ENCODE results near the gene AMBP.

AMBP gene

GRCh38 chr9:114086607-114087006 lies 8.5 kb upstream of the AMBP start:
- H3K36me3 ChIP-seq (replicated peaks; ENCODE audit: insufficient read depth, low read length): no peaks in the 10 kb centered on the region
- H4K20me1 ChIP-seq (ENCODE audit: insufficient read depth, low read length): no peaks in the 10 kb centered on the region
- no peak overlapping the region for H3K4me2 ChIP-seq (ENCODE audit: low read depth, low read length)
- TF ChIP-seq EZH2phosphoT487 (IDR thresholded peaks at IDR 0.05; ENCODE audit: low read length): no peak
- TF ChIP-seq CTCF (IDR thresholded peaks at IDR 0.05; ENCODE audit: low read length): no peak
- TF ChIP-seq EZH2 (optimal IDR thresholded peaks at IDR 0.05; ENCODE audit: low read depth, low read length): no peak
- no peak overlapping the region for H3K4me3 ChIP-seq (ENCODE audit: low read length)
- no peak overlapping the region for H2AFZ ChIP-seq (ENCODE audit: low read length)
- no peaks in the 10 kb centered on the region for H3F3A ChIP-seq (ENCODE audit: insufficient read depth, low read length)
- H3K9ac ChIP-seq (ENCODE audit: low read length): no peak overlapping the region
- H3K27ac ChIP-seq (ENCODE audit: low read length): no peak overlapping the region
- no peak for DNase-seq
- no peaks in the 10 kb centered on the region for H3K4me1 ChIP-seq (ENCODE audit: low read length)
- H3K79me2 ChIP-seq (ENCODE audit: low read length): no peaks in the 10 kb centered on the region
- no peaks in the 10 kb centered on the region for H3K9me2 ChIP-seq (replicated peaks; ENCODE audit: insufficient read depth, low read length)
- no peaks in the 10 kb centered on the region for H3K27me3 ChIP-seq (replicated peaks; ENCODE audit: insufficient read depth, low read length)
- no peaks in the 10 kb centered on the region for H3K9me3 ChIP-seq (replicated peaks; ENCODE audit: insufficient read depth, low read length)

- H3K4me2 ChIP-seq (ENCODE audit: low read depth, low read length): no peak overlapping the region
- H3K4me3 ChIP-seq (ENCODE audit: low read length): no peak overlapping the region
- H3K27ac ChIP-seq (ENCODE audit: low read length): no peak overlapping the region
- H3K9me3 ChIP-seq (replicated peaks; ENCODE audit: insufficient read depth, low read length): no peaks in the 10 kb centered on the region
- no peaks in the 10 kb centered on the region for H3K4me1 ChIP-seq (ENCODE audit: low read length)
- TF ChIP-seq CTCF (IDR thresholded peaks at IDR 0.05; ENCODE audit: low read length): no peak
- no peak for TF ChIP-seq EZH2 (optimal IDR thresholded peaks at IDR 0.05; ENCODE audit: low read depth, low read length)
- no peak for TF ChIP-seq EZH2phosphoT487 (IDR thresholded peaks at IDR 0.05; ENCODE audit: low read length)
- no peak for DNase-seq
- no peaks in the 10 kb centered on the region for H3K36me3 ChIP-seq (replicated peaks; ENCODE audit: insufficient read depth, low read length)
- H3K9ac ChIP-seq (ENCODE audit: low read length): no peak overlapping the region
- no peaks in the 10 kb centered on the region for H3F3A ChIP-seq (ENCODE audit: insufficient read depth, low read length)
- no peak overlapping the region for H2AFZ ChIP-seq (ENCODE audit: low read length)
- no peaks in the 10 kb centered on the region for H3K79me2 ChIP-seq (ENCODE audit: low read length)
- no peaks in the 10 kb centered on the region for H4K20me1 ChIP-seq (ENCODE audit: insufficient read depth, low read length)
- H3K27me3 ChIP-seq (replicated peaks; ENCODE audit: insufficient read depth, low read length): no peaks in the 10 kb centered on the region
- no peaks in the 10 kb centered on the region for H3K9me2 ChIP-seq (replicated peaks; ENCODE audit: insufficient read depth, low read length)
These were observed 7.9 kb upstream of the AMBP start for GRCh38 chr9:114086009-114086408.

GRCh38 chr9:114085387-114085789 lies 7.3 kb upstream of the AMBP start:
- Histone ChIP-seq H3K9me2 (replicated peaks; ENCODE audit: insufficient read depth, low read length) (no peaks in the 10 kb centered on the region), H3K4me1 (ENCODE audit: low read length) (no peaks in the 10 kb centered on the region), H3K4me2 (ENCODE audit: low read depth, low read length) (no peak overlapping the region), H3K9ac (ENCODE audit: low read length) (no peak overlapping the region), H3K36me3 (replicated peaks; ENCODE audit: insufficient read depth, low read length) (no peaks in the 10 kb centered on the region), H2AFZ (ENCODE audit: low read length) (no peak overlapping the region), H3K79me2 (ENCODE audit: low read length) (no peaks in the 10 kb centered on the region), H3K4me3 (ENCODE audit: low read length) (no peak overlapping the region), H4K20me1 (ENCODE audit: insufficient read depth, low read length) (no peaks in the 10 kb centered on the region), H3K9me3 (replicated peaks; ENCODE audit: insufficient read depth, low read length) (no peaks in the 10 kb centered on the region), H3F3A (ENCODE audit: insufficient read depth, low read length) (no peaks in the 10 kb centered on the region), H3K27me3 (replicated peaks; ENCODE audit: insufficient read depth, low read length) (no peaks in the 10 kb centered on the region), H3K27ac (ENCODE audit: low read length) (no peak overlapping the region)
- DNase-seq: no peak
- TF ChIP-seq CTCF (IDR thresholded peaks at IDR 0.05; ENCODE audit: low read length): no peak
- TF ChIP-seq EZH2 (optimal IDR thresholded peaks at IDR 0.05; ENCODE audit: low read depth, low read length): no peak
- TF ChIP-seq EZH2phosphoT487 (IDR thresholded peaks at IDR 0.05; ENCODE audit: low read length): no peak

Data from MM.1S (cell line).